Body of pancreas (tissue), 4 donors: ENCODE results near the gene GPI. TPM values are rescaled to one million over a fixed set of nuclear protein-coding genes. Genes with fewer than 3 reads are reported as not detected.

Source experiments
- ATAC-seq: fragments of 150-250 bp; one replicate; pipeline ENCODE4 v1.9.1; 2016
- DNase-seq, 4 donors: peaks; one replicate each; pipeline ENCODE4 v3.0.0-alpha.2; 2019
- H3K27ac ChIP-seq, 4 donors: fragments of 200-600 bp; sonication (generic); 1 replicate in 3 of 4; 2 replicates in 1 of 4; pipeline versions ENCODE4 v1.5.1 to v1.6.1; 2016 to 2019; ENCODE audit warnings: mild to moderate bottlenecking in 1 of 4, mixed read lengths in 1 of 4, moderate library complexity in 1 of 4
- H3K27me3 ChIP-seq, 2 donors: fragments of 200-600 bp; sonication (generic); one replicate each; pipeline ENCODE4 v1.6.0; 2016; ENCODE audit warnings: mild to moderate bottlenecking in 1 of 2
- H3K36me3 ChIP-seq, 2 donors: fragments of 200-600 bp; sonication (generic); replicated peaks in 1 of 2; 2 replicates each; pipeline ENCODE4 v1.5.1; 2016; ENCODE audit warnings: low read depth in 2 of 2; ENCODE audit not compliant: insufficient read depth in 1 of 2
- H3K4me1 ChIP-seq: fragments of 200-600 bp; sonication (generic); one replicate; pipeline ENCODE4 v1.6.0; 2016
- H3K4me3 ChIP-seq, 2 donors: fragments of 200-600 bp; sonication (generic); 1 replicate in 1 of 2; 2 replicates in 1 of 2; pipeline ENCODE4 v1.5.1; 2016 to 2019
- H3K9me3 ChIP-seq, 3 donors: fragments of 200-600 bp; sonication (generic); 1 replicate in 2 of 3; 2 replicates in 1 of 3; pipeline ENCODE4 v1.5.1; 2016
- POLR2A ChIP-seq, 3 donors: fragments of 450-650 bp; IDR thresholded peaks; one replicate each; pipeline ENCODE4 v1.6.1; 2016; ENCODE audit warnings: antibody characterized with exemption in 3 of 3, mild to moderate bottlenecking in 2 of 3
- WGBS, 2 donors: methylation state at CpG; one replicate each; pipeline ENCODE4 v1.1.5; 2017; 5-methylcytosine and 5-hydroxymethylcytosine counted together
- intact Hi-C: fragments of 100-400 bp; cut with DNase I; formaldehyde crosslinking; loops from one replicate; pipeline ENCODE4 v1.15.1; 2023
- total RNA-seq, 2 donors: library from RNA; depleted of rRNA; stranded (reverse); fragments of >200 nt; gene quantifications; one replicate each; pipeline ENCODE4 v1.1.0, GENCODE V29; 2016
- TF ChIP-seq, protein P1 (sequence below), 7 experiments: fragments of 450-650 bp in 4 of 7; fragments of 200-600 bp in 3 of 7; sonication (generic) in 3 of 7; IDR thresholded peaks; one replicate each; pipeline ENCODE4 v1.5.1; 2016 to 2019; ENCODE audit warnings: antibody characterized with exemption in 7 of 7

Gene GPI
- total RNA-seq, 2 donors from 2014 or later = 66.4 to 118 TPM

DNA sequence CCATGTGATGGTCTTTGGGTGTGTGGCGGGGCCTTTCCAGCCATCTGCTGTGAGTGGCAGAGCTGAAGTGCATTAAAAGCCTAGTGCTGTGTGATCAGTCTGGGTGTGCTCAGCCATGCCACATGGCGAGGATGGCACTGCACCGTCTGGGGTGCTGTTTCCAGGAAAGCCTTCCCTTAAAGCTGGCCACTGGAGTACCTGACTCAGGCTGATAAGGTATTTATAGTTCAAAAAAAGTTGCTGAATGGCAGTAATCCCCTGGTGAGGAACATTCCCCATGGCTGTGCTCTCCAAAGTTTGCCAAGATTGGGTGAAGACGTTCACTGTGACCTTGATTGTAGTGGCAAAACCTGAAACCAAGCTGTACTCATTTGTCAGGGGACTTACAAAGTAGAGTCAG is 6.0 kb downstream of the GPI start:
- ATAC-seq (no peak), DNase-seq (no peak)
- intact Hi-C loops = no loop called here
- no peaks in the 10 kb centered on the region for H3K9me3 ChIP-seq
- no peak overlapping the region for H3K4me3 ChIP-seq
- no peak overlapping the region for H3K27ac ChIP-seq
- no peaks in the 10 kb centered on the region for H3K27me3 ChIP-seq
- peaks cover 14% of the 10 kb centered on the region for H3K4me1 ChIP-seq
- WGBS, 2 donors = 58 to 67% methylated on average over 3 to 4 of the region's 4 CpGs
- peaks cover 0 to 15% of the 10 kb centered on the region in 2 donors for H3K36me3 ChIP-seq
- TF ChIP-seq, protein P1, sequence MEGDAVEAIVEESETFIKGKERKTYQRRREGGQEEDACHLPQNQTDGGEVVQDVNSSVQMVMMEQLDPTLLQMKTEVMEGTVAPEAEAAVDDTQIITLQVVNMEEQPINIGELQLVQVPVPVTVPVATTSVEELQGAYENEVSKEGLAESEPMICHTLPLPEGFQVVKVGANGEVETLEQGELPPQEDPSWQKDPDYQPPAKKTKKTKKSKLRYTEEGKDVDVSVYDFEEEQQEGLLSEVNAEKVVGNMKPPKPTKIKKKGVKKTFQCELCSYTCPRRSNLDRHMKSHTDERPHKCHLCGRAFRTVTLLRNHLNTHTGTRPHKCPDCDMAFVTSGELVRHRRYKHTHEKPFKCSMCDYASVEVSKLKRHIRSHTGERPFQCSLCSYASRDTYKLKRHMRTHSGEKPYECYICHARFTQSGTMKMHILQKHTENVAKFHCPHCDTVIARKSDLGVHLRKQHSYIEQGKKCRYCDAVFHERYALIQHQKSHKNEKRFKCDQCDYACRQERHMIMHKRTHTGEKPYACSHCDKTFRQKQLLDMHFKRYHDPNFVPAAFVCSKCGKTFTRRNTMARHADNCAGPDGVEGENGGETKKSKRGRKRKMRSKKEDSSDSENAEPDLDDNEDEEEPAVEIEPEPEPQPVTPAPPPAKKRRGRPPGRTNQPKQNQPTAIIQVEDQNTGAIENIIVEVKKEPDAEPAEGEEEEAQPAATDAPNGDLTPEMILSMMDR (IDR thresholded peaks at IDR 0.05) = no peak
- TF ChIP-seq POLR2A (IDR thresholded peaks at IDR 0.05) = no peak

DNA sequence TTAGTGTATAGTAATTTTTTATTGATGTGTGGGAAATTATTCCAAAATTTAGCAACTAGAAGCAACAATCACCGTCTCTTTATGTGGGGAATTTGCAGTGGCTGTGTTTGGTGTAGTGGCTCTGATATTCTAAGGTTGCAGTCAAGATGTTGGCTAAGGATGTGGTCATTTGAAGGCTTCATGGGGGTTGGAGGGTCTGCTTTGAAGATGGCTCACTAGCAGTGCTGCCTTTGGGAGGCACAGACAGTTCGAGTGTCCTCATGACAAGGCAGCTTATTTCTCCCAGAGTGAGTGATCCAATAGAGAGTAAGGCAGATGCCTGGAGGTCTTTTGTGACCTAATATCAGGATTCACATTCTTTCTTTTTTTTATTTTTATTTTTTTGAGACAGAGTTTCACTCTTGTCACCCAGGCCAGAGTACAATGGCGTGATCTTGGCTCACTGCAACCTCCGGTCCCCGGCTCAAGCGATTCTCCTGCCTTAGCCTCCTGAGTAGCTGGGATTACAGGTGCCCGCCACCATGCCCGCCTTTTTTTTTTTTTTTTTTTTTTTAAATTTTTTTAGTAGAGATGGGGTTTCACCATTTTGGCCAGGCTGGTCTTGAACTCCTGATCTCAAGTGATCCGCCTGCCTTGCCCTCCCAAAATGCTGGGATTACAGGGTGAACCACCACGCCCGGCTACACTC is 8.7 kb downstream of the GPI start:
- Histone ChIP-seq H3K9me3 (no peaks in the 10 kb centered on the region), H3K27ac (no peak overlapping the region), H3K36me3 (peaks cover 0 to 20% of the 10 kb centered on the region in 2 donors), H3K27me3 (no peaks in the 10 kb centered on the region), H3K4me3 (no peak overlapping the region), H3K4me1 (no peaks in the 10 kb centered on the region)
- TF ChIP-seq, protein P1 (IDR thresholded peaks at IDR 0.05) = no peak
- TF ChIP-seq POLR2A (IDR thresholded peaks at IDR 0.05) = no peak
- intact Hi-C loops = no loop called here
- ATAC-seq = no peak
- 94 to 98% methylated on average over 11 of the region's 11 CpGs for WGBS, 2 donors
- DNase-seq = no peak

DNA sequence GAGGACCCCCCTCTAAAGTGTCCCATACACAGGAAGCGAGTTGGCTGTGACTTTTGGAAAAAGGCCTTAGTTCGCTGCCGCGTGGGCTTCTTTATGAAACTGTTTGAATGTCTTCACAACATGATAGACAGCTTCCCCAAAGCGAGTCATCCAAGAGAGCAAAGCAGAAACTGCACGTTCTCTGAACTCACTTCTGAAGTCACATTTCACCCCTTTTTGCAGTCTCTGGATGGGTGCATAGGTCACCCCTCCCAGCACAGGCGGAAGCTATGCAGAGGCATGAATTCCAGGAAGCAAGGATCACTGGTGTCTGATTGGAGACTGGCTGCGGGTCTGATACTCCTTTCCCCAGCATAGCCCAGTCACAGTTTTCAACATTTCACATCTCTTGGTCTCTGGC is 10.6 kb downstream of the GPI start:
- H3K9me3 ChIP-seq = no peaks in the 10 kb centered on the region
- ATAC-seq (no peak), DNase-seq (no peak)
- intact Hi-C loops = no loop called here
- peaks cover 0 to 31% of the 10 kb centered on the region in 2 donors for H3K36me3 ChIP-seq
- no peak overlapping the region for H3K27ac ChIP-seq
- WGBS, 2 donors = 80 to 89% methylated on average over 7 to 8 of the region's 8 CpGs
- no peaks in the 10 kb centered on the region for H3K27me3 ChIP-seq
- H3K4me1 ChIP-seq = no peaks in the 10 kb centered on the region
- TF ChIP-seq POLR2A (IDR thresholded peaks at IDR 0.05) = no peak
- TF ChIP-seq, protein P1 (IDR thresholded peaks at IDR 0.05) = no peak
- H3K4me3 ChIP-seq = no peak overlapping the region

DNA sequence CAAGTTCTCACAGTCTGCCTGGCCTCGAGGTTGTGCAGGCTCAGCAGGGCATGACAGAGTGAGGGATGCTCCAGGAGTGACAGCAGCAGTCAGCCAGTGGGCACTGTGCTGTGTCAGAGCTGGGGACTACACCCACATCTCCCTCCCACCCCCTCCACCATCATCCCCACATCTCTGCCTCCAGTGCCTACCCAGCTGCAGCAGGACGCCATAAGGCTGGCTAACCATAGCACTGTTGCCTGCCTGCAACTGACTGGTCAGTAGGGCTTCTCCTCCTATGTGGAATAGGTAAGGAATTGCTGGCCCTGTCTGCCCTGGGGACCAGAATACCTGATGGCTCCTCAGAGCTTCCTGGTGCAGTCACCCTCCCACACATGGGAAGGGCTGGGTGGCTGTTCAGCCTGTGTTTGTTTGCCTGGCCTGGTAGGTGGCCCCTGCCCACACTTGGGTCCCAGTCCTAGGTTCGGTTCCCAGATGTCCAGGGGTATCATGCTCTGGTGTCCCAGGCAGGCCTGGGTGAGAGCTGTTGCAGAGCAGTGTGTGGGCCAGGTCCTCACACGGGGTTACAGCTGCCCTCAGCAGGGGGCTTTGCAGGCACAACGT is 15.7 kb downstream of the GPI start:
- no peak for TF ChIP-seq POLR2A (IDR thresholded peaks at IDR 0.05)
- TF ChIP-seq, protein P1 (IDR thresholded peaks at IDR 0.05) = no peak
- Histone ChIP-seq H3K36me3 (peaks cover 16 to 45% of the 10 kb centered on the region in 2 donors), H3K4me3 (no peak overlapping the region), H3K9me3 (no peaks in the 10 kb centered on the region), H3K27me3 (no peaks in the 10 kb centered on the region), H3K27ac (no peak overlapping the region), H3K4me1 (no peaks in the 10 kb centered on the region)
- intact Hi-C loops = no loop called here
- no peak for ATAC-seq
- no peak for DNase-seq
- WGBS, 2 donors = 92 to 100% methylated on average over 1 to 5 of the region's 5 CpGs
